HG03442 (cell line): Measurements from ENCODE around the gene PLXND1.
"Not testable (repeated sequence)": the region's sequence is repeated elsewhere in the genome, so short reads cannot be mapped to it uniquely, and the experiment has no call there.

ENCODE experiments used
- ATAC-seq: cut with Tn5 transposase; IDR thresholded peaks from one replicate; pipeline ENCODE4 v1.9.1; 2021; ENCODE audit warnings: mild to moderate bottlenecking, moderate library complexity; ENCODE audit not compliant: unreplicated experiment

PLXND1 gene

GRCh38 chr3:129554356-129555152 is 51.9 kb downstream of the PLXND1 start:
- ATAC-seq, result no peak

GRCh38 chr3:129553719-129554118 is 52.8 kb downstream of the PLXND1 start:
- no peak for ATAC-seq

GRCh38 chr3:129553171-129553570 is 53.3 kb downstream of the PLXND1 start:
- ATAC-seq, result no peak

- ATAC-seq, result no peak
These were observed 54.0 kb downstream of the PLXND1 start for GRCh38 chr3:129552287-129553050.

- ATAC-seq, result no peak
These were observed 56.7 kb downstream of the PLXND1 start for GRCh38 chr3:129549805-129550204.

GRCh38 chr3:129549006-129549800 is 57.3 kb downstream of the PLXND1 start:
- ATAC-seq, result no peak

- no peak for ATAC-seq
These were observed 58.1 kb downstream of the PLXND1 start for GRCh38 chr3:129548104-129548965.

GRCh38 chr3:129547241-129547640 is 59.2 kb downstream of the PLXND1 start:
- ATAC-seq, result no peak

- ATAC-seq, result not testable (repeated sequence)
These were observed 60.5 kb downstream of the PLXND1 start for GRCh38 chr3:129545951-129546350.

- no peak for ATAC-seq
These were observed 62.5 kb downstream of the PLXND1 start for GRCh38 chr3:129543999-129544398.

- no peak for ATAC-seq
These were observed 63.2 kb downstream of the PLXND1 start, which contains the start of gene H1-8 for GRCh38 chr3:129543156-129543790. TSS of gene H1-8 (plus strand) at chr3:129543175. CDS start at chr3:129543219, 44 bp downstream.

- ATAC-seq, result no peak
These were observed 63.7 kb downstream of the PLXND1 start for GRCh38 chr3:129542747-129543146.

GRCh38 chr3:129540776-129541516 is 65.5 kb downstream of the PLXND1 start:
- ATAC-seq, result no peak

GRCh38 chr3:129539206-129539605 is 67.3 kb downstream of the PLXND1 start:
- no peak for ATAC-seq

- ATAC-seq, result no peak
These were observed 69.7 kb downstream of the PLXND1 start for GRCh38 chr3:129536804-129537203.

GRCh38 chr3:129536374-129536667 is 70.2 kb downstream of the PLXND1 start:
- ATAC-seq, result no peak

- no peak for ATAC-seq
These were observed 71.4 kb downstream of the PLXND1 start for GRCh38 chr3:129535075-129535474.

- ATAC-seq, result no peak
These were observed 71.9 kb downstream of the PLXND1 start for GRCh38 chr3:129534428-129535027.

GRCh38 chr3:129533406-129533805 is 73.1 kb downstream of the PLXND1 start:
- no peak for ATAC-seq
